22Rv1 (cell line): ENCODE results near the gene BNC2.

Experiments
- ZFX ChIP-seq: fragments of 450-650 bp; IDR thresholded peaks from 2 replicates; pipeline ENCODE4 v1.6.1; 2017; ENCODE audit warnings: antibody characterized with exemption, borderline replicate concordance
- TF ChIP-seq, protein P1 (sequence below): fragments of 450-650 bp; IDR thresholded peaks from 2 replicates; pipeline ENCODE4 v1.5.1; 2017; ENCODE audit warnings: mild to moderate bottlenecking

GRCh38 chr9:16571127-16571802, 299.2 kb downstream of the BNC2 start:
- TF ChIP-seq, protein P1, sequence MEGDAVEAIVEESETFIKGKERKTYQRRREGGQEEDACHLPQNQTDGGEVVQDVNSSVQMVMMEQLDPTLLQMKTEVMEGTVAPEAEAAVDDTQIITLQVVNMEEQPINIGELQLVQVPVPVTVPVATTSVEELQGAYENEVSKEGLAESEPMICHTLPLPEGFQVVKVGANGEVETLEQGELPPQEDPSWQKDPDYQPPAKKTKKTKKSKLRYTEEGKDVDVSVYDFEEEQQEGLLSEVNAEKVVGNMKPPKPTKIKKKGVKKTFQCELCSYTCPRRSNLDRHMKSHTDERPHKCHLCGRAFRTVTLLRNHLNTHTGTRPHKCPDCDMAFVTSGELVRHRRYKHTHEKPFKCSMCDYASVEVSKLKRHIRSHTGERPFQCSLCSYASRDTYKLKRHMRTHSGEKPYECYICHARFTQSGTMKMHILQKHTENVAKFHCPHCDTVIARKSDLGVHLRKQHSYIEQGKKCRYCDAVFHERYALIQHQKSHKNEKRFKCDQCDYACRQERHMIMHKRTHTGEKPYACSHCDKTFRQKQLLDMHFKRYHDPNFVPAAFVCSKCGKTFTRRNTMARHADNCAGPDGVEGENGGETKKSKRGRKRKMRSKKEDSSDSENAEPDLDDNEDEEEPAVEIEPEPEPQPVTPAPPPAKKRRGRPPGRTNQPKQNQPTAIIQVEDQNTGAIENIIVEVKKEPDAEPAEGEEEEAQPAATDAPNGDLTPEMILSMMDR = no peak
- TF ChIP-seq ZFX = no peak
